Hepatocyte (in vitro differentiated cells): ENCODE measurements around the gene CDC34. TPM values are rescaled to one million over a fixed set of nuclear protein-coding genes. Genes with fewer than 3 reads are reported as not detected.

ENCODE experiments used
- DNase-seq: peaks from one replicate; pipeline ENCODE4 v3.0.0-alpha.2; 2016; ENCODE audit warnings: low spot score
- H2AFZ ChIP-seq: fragments of 200-600 bp; sonication (generic); 2 replicates; pipeline ENCODE4 v1.6.0; 2016; ENCODE audit warnings: antibody characterized with exemption, mild to moderate bottlenecking
- H3K27ac ChIP-seq: fragments of 200-600 bp; sonication (generic); 2 replicates; pipeline ENCODE4 v1.5.1; 2016; ENCODE audit warnings: mild to moderate bottlenecking
- H3K27me3 ChIP-seq: fragments of 200-600 bp; sonication (generic); 2 replicates; pipeline ENCODE4 v1.6.1; 2016
- H3K36me3 ChIP-seq: fragments of 200-600 bp; sonication (generic); replicated peaks from 2 replicates; pipeline ENCODE4 v1.5.1; 2016; ENCODE audit warnings: low read depth; ENCODE audit not compliant: insufficient read depth
- H3K4me1 ChIP-seq: fragments of 200-600 bp; sonication (generic); 2 replicates; pipeline ENCODE4 v1.5.1; 2016; ENCODE audit warnings: mild to moderate bottlenecking, moderate library complexity; ENCODE audit not compliant: insufficient read depth
- H3K4me2 ChIP-seq: fragments of 200-600 bp; sonication (generic); 2 replicates; pipeline ENCODE4 v1.6.0; 2016
- H3K4me3 ChIP-seq: fragments of 200-600 bp; sonication (generic); 2 replicates; pipeline ENCODE4 v1.5.1; 2016; ENCODE audit warnings: mild to moderate bottlenecking
- H3K79me2 ChIP-seq: fragments of 200-600 bp; sonication (generic); 2 replicates; pipeline ENCODE4 v1.6.0; 2017; ENCODE audit warnings: mild to moderate bottlenecking
- H3K9me2 ChIP-seq: fragments of 200-600 bp; sonication (generic); replicated peaks from 2 replicates; pipeline ENCODE4 v1.6.0; 2017; ENCODE audit warnings: mild to moderate bottlenecking; ENCODE audit not compliant: insufficient read depth
- H3K9me3 ChIP-seq: fragments of 200-600 bp; sonication (generic); 2 replicates; pipeline ENCODE4 v1.5.1; 2016; ENCODE audit warnings: low read depth, mild to moderate bottlenecking
- H4K20me1 ChIP-seq: fragments of 200-600 bp; sonication (generic); 2 replicates; pipeline ENCODE4 v1.6.0; 2016; ENCODE audit warnings: mild to moderate bottlenecking; ENCODE audit not compliant: insufficient read depth, poor library complexity, severe bottlenecking
- EZH2 ChIP-seq: fragments of 200-600 bp; sonication (generic); IDR thresholded peaks from 2 replicates; pipeline ENCODE4 v1.6.1; 2016; ENCODE audit warnings: antibody characterized with exemption, mild to moderate bottlenecking, borderline replicate concordance
- EZH2phosphoT487 ChIP-seq: fragments of 200-600 bp; sonication (generic); IDR thresholded peaks from one replicate; pipeline ENCODE4 v1.6.1; 2018; ENCODE audit warnings: antibody characterized with exemption, mild to moderate bottlenecking, low read depth, moderate library complexity; ENCODE audit not compliant: unreplicated experiment, severe bottlenecking
- WGBS: methylation state at CpG from one replicate; pipeline ENCODE4 v1.1.6; 2016; ENCODE audit warnings: low lambda C conversion rate; ENCODE audit errors: missing lambda C conversion rate; 5-methylcytosine and 5-hydroxymethylcytosine counted together
- polyA plus RNA-seq: library from polyadenylated mRNA; unstranded; fragments of >200 nt; fragmentation: Nextera tagmentation; extraction: Ambion mirVana; gene quantifications from 2 replicates; pipeline ENCODE4 v1.2.1, GENCODE V29; 2016
- total RNA-seq: library from RNA; depleted of rRNA; stranded (reverse); fragments of >200 nt; gene quantifications from 2 replicates; pipeline ENCODE4 v1.2.3, GENCODE V29; 2014
- TF ChIP-seq, protein P1 (sequence below): fragments of 200-600 bp; sonication (generic); IDR thresholded peaks from 2 replicates; pipeline ENCODE4 v1.5.1; 2016; ENCODE audit warnings: antibody characterized with exemption, mild to moderate bottlenecking; ENCODE audit not compliant: poor library complexity

The CDC34 gene
- total and polyA plus RNA-seq, 2 experiments from 2014 or later = 105 to 196 TPM

DNA sequence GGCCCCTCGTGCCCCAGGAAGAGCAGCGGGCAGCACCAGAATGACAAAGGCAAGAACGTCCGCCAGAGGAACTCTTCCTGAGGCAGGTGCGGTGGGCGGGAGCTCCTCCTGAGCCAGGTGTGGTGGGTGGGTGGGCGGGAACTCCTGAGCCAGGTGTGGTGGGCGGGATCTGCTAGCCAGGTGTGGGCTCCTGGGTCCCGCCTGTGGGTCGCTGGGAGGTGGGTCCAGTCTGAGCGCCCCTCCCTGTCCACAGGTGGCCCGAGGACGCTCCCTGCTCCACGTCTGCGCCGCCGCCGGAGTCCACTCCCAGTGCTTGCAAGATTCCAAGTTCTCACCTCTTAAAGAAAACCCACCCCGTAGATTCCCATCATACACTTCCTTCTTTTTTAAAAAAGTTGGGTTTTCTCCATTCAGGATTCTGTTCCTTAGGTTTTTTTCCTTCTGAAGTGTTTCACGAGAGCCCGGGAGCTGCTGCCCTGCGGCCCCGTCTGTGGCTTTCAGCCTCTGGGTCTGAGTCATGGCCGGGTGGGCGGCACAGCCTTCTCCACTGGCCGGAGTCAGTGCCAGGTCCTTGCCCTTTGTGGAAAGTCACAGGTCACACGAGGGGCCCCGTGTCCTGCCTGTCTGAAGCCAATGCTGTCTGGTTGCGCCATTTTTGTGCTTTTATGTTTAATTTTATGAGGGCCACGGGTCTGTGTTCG, 51.1 kb downstream of the CDC34 start:
- no peak overlapping the region for H3K4me3 ChIP-seq
- no peak overlapping the region for H3K27ac ChIP-seq
- no peak overlapping the region for H2AFZ ChIP-seq
- H3K4me2 ChIP-seq = no peak overlapping the region
- H3K79me2 ChIP-seq = peaks cover 29% of the 10 kb centered on the region
- TF ChIP-seq, protein P1, sequence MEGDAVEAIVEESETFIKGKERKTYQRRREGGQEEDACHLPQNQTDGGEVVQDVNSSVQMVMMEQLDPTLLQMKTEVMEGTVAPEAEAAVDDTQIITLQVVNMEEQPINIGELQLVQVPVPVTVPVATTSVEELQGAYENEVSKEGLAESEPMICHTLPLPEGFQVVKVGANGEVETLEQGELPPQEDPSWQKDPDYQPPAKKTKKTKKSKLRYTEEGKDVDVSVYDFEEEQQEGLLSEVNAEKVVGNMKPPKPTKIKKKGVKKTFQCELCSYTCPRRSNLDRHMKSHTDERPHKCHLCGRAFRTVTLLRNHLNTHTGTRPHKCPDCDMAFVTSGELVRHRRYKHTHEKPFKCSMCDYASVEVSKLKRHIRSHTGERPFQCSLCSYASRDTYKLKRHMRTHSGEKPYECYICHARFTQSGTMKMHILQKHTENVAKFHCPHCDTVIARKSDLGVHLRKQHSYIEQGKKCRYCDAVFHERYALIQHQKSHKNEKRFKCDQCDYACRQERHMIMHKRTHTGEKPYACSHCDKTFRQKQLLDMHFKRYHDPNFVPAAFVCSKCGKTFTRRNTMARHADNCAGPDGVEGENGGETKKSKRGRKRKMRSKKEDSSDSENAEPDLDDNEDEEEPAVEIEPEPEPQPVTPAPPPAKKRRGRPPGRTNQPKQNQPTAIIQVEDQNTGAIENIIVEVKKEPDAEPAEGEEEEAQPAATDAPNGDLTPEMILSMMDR = no peak
- no peak for TF ChIP-seq EZH2phosphoT487
- no peak for TF ChIP-seq EZH2
- H3K4me1 ChIP-seq = no peaks in the 10 kb centered on the region
- no peak for DNase-seq
- H4K20me1 ChIP-seq = peaks cover 41% of the 10 kb centered on the region
- H3K27me3 ChIP-seq = no peaks in the 10 kb centered on the region
- no peaks in the 10 kb centered on the region for H3K36me3 ChIP-seq
- H3K9me3 ChIP-seq = no peaks in the 10 kb centered on the region
- no peaks in the 10 kb centered on the region for H3K9me2 ChIP-seq
- 88% methylated on average over 30 of the region's 31 CpGs for WGBS

DNA sequence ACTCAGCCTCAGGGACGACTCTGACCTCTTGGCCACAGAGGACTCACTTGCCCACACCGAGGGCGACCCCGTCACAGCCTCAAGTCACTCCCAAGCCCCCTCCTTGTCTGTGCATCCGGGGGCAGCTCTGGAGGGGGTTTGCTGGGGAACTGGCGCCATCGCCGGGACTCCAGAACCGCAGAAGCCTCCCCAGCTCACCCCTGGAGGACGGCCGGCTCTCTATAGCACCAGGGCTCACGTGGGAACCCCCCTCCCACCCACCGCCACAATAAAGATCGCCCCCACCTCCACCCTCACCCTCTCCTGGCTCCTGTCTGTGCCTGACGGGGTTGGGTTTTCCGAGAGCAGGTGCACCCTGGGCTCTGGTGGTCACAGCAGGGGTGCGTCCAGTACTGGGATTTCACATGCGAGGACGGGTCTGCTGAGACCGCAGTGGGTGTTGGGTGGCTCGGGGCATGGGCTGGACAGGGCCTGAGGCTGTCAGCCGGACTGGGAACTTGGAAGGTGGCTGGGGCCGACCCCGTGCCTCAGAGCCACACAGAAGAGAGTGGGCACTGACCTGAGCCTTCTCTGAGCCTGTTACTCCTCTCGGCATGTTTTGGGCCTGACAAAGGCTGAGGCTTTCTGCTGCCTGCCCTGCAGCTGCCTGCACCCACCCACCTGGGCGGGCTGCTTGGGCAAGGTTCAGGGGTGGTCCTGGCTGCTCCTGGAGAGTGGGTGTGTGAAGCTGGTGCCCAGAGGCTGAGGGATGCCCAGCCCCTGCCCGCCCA, 51.8 kb downstream of the CDC34 start:
- TF ChIP-seq EZH2phosphoT487 (no peak), EZH2 (no peak)
- TF ChIP-seq, protein P1 = no peak
- 90% methylated on average over 21 of the region's 27 CpGs for WGBS
- Histone ChIP-seq H3K9me2 (no peaks in the 10 kb centered on the region), H3K9me3 (no peaks in the 10 kb centered on the region), H2AFZ (no peak overlapping the region), H4K20me1 (peaks cover 34% of the 10 kb centered on the region), H3K27ac (no peak overlapping the region), H3K4me3 (no peak overlapping the region), H3K4me1 (no peaks in the 10 kb centered on the region), H3K4me2 (no peak overlapping the region), H3K36me3 (no peaks in the 10 kb centered on the region), H3K79me2 (peaks cover 21% of the 10 kb centered on the region), H3K27me3 (peaks cover 6% of the 10 kb centered on the region)
- DNase-seq = no peak

DNA sequence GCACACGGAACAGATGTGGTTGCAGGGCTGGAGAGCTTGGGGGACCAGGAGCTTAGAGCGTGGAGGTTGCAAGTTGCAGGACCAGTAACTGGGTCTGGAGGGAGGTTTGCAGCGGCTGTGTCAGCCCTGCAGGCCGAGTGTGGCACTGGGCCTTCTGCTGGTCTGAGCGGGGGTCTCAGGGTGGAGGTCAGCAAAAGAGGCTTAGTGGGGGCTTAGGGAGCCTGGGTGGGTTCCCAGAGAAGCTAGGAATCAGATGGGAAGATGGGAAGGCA, 52.3 kb downstream of the CDC34 start:
- peaks cover 29% of the 10 kb centered on the region for H4K20me1 ChIP-seq
- TF ChIP-seq, protein P1 = no peak
- TF ChIP-seq EZH2 = no peak
- TF ChIP-seq EZH2phosphoT487 = no peak
- no peak for DNase-seq
- no peak overlapping the region for H3K4me3 ChIP-seq
- no peak overlapping the region for H2AFZ ChIP-seq
- no peak overlapping the region for H3K4me2 ChIP-seq
- peaks cover 11% of the 10 kb centered on the region for H3K27me3 ChIP-seq
- peaks cover 16% of the 10 kb centered on the region for H3K79me2 ChIP-seq
- no peak overlapping the region for H3K27ac ChIP-seq
- WGBS = 84% methylated on average over 5 of the region's 5 CpGs
- no peaks in the 10 kb centered on the region for H3K9me3 ChIP-seq
- H3K36me3 ChIP-seq = no peaks in the 10 kb centered on the region
- no peaks in the 10 kb centered on the region for H3K4me1 ChIP-seq
- no peaks in the 10 kb centered on the region for H3K9me2 ChIP-seq
